Omental fat pad (tissue), 4 donors: Measurements from ENCODE around the gene KIAA0232. TPM values are rescaled to one million over a fixed set of nuclear protein-coding genes. Genes with fewer than 3 reads are reported as not detected.
"Not testable (repeated sequence)": the region's sequence is repeated elsewhere in the genome, so short reads cannot be mapped to it uniquely, and the experiment has no call there.

Source experiments
- ATAC-seq: fragments of 150-250 bp; one replicate; pipeline ENCODE4 v1.9.1; 2016; ENCODE audit warnings: mild to moderate bottlenecking, moderate library complexity; ENCODE audit not compliant: low FRiP score
- DNase-seq: peaks from one replicate; pipeline ENCODE4 v3.0.0-alpha.2; 2019; ENCODE audit warnings: low spot score
- total RNA-seq, 4 donors: library from RNA; depleted of rRNA; stranded (reverse); fragments of >200 nt; gene quantifications; one replicate each; pipeline ENCODE4 v1.1.0, GENCODE V29; 2016
- TF ChIP-seq, protein P1 (sequence below), 3 donors: fragments of 450-650 bp; IDR thresholded peaks; one replicate each; pipeline ENCODE4 v1.5.1; 2016 to 2017; ENCODE audit warnings: antibody characterized with exemption in 3 of 3, mild to moderate bottlenecking in 3 of 3, moderate library complexity in 2 of 3

Gene KIAA0232
- total RNA-seq, 4 donors from 2014 or later = 26.4 to 29.8 (median 27.0) TPM

DNA sequence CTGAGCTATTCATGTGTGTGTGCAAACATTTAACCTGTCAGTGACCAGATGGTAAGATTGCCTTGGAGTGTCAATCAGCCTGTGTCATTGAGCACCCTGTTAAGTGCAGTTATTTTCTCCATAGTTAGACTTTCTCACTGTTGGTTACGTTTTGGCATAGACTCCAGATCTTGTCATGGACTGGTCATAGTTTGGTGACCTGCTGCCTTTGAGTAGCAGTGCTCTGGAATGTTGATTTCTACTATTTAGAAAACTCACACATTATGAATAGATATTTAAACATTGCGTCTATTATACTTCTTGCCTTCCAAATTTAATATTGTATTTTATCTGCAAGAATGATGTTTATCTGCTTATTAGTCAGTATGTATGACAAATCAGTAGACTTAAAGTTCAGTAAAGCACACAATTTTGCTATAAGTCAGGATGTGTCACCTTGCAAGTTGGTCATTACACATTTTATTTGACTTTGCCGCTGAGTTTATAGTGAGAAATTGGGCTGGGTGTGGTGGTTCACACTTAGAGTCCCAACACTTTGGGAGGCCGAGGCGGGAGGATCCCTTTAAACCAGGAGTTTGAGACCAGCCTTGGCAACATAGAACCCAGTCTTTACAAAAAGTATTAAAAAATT, 42.4 kb downstream of the KIAA0232 start:
- TF ChIP-seq, protein P1, sequence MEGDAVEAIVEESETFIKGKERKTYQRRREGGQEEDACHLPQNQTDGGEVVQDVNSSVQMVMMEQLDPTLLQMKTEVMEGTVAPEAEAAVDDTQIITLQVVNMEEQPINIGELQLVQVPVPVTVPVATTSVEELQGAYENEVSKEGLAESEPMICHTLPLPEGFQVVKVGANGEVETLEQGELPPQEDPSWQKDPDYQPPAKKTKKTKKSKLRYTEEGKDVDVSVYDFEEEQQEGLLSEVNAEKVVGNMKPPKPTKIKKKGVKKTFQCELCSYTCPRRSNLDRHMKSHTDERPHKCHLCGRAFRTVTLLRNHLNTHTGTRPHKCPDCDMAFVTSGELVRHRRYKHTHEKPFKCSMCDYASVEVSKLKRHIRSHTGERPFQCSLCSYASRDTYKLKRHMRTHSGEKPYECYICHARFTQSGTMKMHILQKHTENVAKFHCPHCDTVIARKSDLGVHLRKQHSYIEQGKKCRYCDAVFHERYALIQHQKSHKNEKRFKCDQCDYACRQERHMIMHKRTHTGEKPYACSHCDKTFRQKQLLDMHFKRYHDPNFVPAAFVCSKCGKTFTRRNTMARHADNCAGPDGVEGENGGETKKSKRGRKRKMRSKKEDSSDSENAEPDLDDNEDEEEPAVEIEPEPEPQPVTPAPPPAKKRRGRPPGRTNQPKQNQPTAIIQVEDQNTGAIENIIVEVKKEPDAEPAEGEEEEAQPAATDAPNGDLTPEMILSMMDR (IDR thresholded peaks at IDR 0.05) = no peak
- DNase-seq = no peak
- ATAC-seq = no peak

DNA sequence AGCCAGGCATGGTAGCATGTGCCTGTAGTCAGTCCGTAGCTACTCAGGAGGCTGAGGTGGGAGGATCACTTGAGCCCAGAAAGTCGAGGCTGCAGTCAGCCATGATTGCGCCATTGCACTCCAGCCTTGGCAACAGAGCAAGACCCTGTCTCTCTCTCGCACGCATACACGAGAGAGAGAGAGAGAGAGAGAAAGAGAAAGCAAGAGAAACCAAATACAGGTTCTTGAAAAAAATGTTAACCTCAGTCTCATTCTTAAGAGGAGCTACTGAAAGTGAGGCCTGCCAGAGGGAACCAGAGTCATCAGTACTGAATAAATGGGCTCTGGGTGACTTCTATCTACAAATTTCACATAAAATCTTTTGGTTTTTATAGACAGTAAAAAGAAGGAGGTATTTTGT, 42.9 kb downstream of the KIAA0232 start:
- ATAC-seq = no peak
- no peak for DNase-seq
- TF ChIP-seq, protein P1 (IDR thresholded peaks at IDR 0.05) = no peak

DNA sequence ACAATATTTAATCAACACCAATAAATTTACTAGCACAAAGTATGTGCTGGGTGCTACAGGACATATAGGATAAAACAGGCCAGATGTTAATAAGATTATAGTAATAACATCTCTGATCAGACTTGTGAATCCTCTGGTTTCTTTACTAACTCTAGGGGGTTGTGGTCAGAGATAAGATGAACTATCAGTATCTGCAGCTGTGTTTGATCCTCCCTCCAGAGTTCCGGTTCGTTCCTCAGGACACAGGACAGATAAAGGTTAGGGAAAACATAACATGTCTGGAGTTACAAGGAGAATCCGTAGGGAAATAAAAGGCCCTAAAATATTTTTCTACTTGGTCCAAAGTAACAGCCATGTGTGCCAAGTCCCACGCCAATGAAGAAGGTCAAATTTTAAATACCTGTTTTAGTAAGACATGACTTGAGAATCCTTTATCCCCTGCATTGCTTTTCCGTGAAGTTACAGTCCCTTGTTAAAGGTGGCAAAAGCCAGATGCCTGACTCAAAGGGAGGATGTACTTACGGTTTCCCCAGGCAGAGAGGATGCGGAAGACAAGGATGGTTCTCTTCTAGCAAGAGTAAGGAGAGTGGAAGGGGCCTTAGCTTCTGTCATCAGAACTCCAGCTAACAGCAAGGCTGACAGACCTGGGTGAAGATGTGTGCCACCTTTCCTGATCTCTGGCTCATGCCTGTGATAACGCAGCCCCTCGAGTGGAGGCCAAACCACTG, 44.4 kb downstream of the KIAA0232 start:
- ATAC-seq (no peak), DNase-seq (no peak)
- TF ChIP-seq, protein P1 (IDR thresholded peaks at IDR 0.05) = no peak

DNA sequence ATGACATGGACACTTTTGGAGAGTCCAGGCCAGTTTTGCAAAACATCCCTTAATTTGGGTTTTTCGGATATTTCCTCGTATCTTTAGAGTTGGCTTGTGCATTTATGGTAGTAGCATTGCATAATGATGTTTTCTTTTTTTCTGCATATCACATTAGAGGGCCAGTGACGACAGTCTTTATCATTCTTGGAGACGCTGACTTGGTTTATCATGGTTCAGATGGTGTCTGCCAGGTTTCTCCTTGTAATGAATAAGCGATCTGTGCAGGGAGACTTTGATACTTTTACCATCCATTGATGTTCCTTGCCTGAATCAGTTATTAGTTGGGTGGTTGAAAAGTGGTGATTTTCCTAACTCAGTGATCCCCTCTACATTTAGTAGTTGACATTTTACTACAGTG, 46.6 kb downstream of the KIAA0232 start:
- TF ChIP-seq, protein P1 (IDR thresholded peaks at IDR 0.05) = no peak
- DNase-seq (no peak), ATAC-seq (no peak)

DNA sequence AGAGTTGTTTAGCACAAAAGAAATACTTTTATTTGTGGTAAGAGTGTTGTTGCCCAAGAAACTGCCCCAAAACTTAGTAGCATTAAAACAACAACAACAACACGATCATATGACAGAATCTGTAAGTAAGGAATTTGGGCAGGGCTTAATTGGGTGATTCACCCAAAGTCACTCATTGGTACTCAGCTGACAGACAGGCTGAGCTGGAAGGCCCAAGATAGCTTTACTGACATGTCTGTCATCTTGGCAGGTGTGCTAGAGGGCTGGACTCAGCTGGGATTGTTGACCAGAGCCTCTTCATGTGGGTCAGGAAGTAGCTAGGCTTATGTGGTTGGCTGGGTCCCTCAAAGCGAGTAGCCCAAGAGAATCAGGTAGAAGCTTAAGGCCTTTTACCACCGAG, 52.3 kb downstream of the KIAA0232 start:
- DNase-seq = no peak
- TF ChIP-seq, protein P1 (IDR thresholded peaks at IDR 0.05) = no peak
- ATAC-seq = no peak

DNA sequence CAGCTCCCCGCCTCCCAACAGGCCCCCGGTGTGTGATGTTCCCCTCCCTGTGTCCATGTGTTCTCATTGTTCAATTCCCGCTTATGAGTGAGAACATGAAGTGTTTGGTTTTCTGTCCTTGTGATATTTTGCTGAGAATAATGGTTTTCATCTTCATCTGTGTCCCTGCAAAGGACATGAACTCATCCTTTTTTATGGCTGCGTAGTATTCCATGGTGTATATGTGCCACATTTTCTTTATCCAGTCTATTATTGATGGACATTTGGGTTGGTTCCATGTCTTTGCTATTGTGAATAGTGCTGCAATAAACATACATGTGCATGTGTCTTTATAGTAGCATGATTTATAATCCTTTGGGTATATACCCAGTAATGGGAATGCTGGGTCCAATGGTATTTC, 53.1 kb downstream of the KIAA0232 start:
- DNase-seq, ATAC-seq: not testable (repeated sequence)

DNA sequence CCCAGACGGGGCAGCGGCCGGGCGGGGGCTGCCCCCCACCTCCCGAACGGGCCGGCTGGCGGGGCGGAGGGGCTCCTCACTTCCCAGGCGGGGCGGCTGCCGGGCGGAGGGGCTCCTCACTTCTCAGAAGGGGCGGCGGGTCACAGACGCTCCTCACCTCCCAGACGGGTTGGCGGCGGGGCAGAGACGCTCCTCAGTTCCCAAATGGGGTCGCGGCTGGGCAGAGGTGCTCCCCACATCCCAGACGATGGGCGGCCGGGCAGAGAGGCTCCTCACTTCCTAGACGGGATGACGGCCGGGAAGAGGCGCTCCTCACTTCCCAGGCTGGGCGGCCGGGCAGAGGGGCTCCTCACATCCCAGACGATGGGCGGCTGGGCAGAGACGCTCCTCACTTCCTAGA, 54.6 kb downstream of the KIAA0232 start:
- DNase-seq, ATAC-seq: not testable (repeated sequence)

DNA sequence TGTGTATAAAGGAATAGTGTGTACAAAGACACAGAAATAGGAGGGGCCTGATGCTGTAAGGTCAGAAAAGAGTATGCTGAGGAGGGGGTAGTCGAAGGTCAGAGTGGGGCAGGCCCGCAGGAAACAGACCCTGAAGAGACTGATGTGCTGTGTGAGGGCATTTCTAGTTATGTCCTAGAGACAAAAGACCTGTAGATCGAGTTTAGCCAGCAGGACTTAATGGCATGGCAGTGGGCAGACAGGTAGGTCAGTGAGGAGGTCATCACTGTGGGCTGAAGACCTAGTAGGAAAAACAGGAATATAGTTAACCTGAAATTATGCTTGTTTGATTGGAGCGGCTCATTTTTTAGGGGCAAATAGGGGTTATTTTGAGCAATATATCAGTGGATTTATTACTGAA, 57.1 kb downstream of the KIAA0232 start:
- DNase-seq (no peak), ATAC-seq (no peak)
- TF ChIP-seq, protein P1 (IDR thresholded peaks at IDR 0.05) = no peak
